ENCODE data around the gene TMA7B. TPM values are rescaled to one million over a fixed set of nuclear protein-coding genes. Genes with fewer than 3 reads are reported as not detected.
"Not testable (repeated sequence)": the region's sequence is repeated elsewhere in the genome, so short reads cannot be mapped to it uniquely, and the experiment has no call there.

TMA7B gene
- total RNA-seq, 1 donor from 2014 or later = not detected

GRCh38 chr22:39951603-39952293 lies 8.4 kb upstream of the TMA7B start:
- DNase-seq (ENCODE audit: low read depth in 2 of 2) = not testable (repeated sequence)

DNA sequence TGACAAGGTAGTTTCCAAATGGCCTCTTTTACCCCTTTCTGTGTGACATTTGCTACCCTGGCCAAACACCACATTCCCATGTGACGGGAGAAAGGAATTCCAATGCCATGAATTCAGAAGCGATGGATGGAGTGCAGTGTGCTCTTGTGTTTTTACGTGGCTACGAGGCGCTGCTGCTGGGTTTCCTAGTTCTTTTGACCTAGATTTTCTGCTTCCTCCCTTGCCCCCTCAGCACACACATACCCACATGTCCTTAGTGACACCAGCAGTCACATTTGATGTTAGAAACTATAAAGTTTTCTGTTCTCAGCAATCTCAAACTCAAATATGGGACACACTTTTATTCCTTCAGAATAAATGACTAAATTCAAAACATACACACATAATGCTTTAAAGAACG lies 7.8 kb upstream of the TMA7B start:
- no peak for DNase-seq (ENCODE audit: low read depth in 2 of 2)

GRCh38 chr22:39953101-39953500 lies 7.1 kb upstream of the TMA7B start:
- no peak for DNase-seq (ENCODE audit: low read depth in 2 of 2)

DNA sequence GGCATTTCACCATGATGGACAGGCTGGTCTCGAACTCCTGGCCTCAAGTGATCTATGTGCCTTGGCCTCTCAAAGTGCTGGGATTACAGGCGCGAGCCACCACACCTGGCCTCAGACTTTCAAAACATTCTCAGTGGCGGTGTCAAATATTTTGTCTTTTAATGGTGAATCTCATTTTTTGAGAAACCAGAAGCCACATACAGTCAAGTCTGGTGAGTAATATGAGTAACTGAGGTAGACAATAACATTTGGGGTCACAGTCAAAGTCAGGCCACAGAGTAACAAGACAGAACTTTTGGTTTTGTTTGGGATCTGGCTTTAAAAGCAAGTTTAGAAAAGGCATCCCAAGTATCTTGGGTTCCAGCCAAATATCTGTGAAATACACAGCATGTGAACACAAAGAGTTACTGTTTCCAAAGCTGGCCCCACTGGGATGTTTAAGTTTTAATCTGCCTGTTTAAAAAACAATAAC lies 5.6 kb upstream of the TMA7B start:
- peak; percentile 46 to 62 for DNase-seq (ENCODE audit: low read depth in 2 of 2)

DNA sequence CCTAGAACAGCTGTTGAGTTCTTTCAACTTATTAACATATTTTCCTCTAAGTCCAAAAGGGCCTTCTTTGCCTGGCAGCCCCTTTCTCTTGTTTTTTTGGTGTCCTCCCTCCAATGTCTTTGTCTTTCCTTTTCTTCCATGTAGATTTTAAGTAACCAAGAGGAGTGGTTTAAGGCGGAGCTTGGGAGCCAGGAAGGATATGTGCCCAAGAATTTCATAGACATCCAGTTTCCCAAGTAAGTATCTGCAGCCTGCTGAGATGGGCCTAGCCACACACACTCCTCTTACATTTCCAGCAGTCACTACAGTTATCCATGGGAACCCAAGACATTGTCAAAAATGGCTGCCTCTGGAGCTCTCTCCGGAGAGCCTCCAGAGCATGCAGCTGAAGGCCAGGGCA lies 4.5 kb upstream of the TMA7B start:
- no peak for DNase-seq (ENCODE audit: low read depth in 2 of 2)

DNA sequence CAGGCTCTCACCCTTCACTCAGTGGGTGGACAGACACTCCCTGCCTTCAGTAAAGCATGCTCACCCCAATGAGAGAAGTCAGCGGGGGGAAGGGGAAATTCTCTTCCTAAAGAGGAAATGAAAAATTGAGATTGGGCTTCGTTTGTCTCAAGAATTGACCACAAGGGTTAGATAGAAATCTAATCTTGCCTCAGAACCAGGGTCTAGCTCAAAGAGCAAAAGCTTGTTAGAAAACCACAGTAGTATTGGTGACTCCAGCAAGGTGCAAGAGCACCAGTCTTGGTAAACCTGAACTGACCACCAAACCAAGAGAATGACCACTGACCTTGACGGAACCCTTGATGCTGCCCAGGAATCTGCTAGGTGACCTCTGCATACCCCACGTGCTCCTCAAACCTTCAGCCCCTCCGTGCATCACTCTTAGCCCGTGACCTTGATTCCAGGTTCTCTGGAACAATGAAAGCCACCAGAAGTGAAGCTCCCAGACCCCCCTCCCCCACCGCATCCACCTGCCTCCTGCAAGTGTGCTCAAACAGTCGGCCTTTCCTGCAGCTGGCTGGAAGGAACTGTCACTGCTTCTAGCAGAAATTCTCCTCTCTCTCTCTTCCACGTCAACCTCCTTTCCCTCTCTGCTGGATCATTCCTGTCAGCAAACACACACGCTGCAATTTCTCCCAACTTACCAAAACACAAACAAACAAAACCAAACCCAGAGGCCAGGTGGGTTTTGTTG lies 3.1 kb upstream of the TMA7B start:
- no peak for DNase-seq (ENCODE audit: low read depth in 2 of 2)

- DNase-seq (ENCODE audit: low read depth in 2 of 2) = no peak
These were observed 2.0 kb upstream of the TMA7B start for GRCh38 chr22:39958009-39958711.

- no peak for DNase-seq (ENCODE audit: low read depth in 2 of 2)
These were observed 1.1 kb upstream of the TMA7B start for GRCh38 chr22:39958949-39959639.

DNA sequence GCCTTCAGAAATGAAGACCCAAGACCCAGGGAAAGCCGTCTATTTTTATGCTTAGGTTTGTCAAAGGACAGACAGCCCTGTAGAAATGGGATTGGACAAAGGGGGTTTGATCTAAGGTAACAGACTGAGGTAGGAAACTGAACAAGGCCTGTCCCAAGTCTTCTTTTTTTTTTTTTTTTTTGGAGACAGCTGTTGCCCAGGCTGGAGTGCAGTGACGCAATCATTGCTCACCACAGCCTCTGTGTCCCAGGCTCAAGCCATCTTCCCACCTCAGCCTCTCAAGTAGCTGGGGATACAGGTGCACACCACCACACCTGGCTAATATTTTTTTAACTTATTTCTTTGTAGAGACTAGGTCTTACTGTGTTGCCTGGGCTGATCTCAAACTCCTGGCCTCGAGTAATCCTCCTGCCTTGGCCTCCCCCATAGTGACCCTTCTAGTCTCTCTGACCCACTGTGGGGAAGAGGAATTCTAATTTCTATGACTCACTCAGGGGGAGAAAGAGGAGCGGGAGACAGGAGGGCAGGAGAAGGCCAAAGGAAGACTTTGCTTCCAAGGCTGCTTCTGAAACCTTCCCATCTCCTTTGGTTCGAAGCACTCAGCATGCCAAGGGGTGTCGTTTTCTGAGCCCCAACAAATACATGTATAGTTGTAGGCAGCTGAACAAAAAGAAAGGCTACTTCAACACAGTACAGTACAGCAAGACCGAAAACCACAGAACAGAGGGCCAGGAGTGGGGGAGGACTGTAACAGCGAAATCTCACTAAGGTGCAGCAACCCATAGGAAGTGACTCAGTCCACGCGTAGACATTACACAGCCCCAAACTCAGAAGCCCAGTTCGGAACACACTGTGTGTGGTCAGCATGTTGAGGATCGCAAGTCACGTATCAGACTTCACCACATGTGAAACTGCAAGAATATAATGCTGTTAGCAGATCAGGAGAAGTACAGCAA lies 872 bp downstream of the TMA7B start:
- DNase-seq (ENCODE audit: low read depth in 2 of 2) = peak; percentile 27 to 77

- no peak for DNase-seq (ENCODE audit: low read depth in 2 of 2)
These were observed 1.9 kb downstream of the TMA7B start for GRCh38 chr22:39962071-39962470.

DNA sequence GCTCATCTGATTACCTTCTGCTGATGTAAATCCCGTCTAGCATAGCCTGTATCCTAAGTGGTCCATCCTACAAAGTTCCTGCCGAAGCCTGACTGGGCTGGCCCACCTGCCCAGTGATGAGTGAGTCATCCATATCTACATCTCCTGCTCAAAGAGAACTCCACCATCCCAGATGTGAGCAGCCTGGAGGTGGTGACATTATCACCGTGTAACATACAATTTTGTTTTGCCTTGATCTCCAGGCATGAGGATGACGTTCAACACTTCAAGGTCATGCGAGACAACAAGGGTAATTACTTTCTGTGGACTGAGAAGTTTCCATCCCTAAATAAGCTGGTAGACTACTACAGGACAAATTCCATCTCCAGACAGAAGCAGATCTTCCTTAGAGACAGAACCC lies 5.6 kb downstream of the TMA7B start:
- no peak for DNase-seq (ENCODE audit: low read depth in 2 of 2)

DNA sequence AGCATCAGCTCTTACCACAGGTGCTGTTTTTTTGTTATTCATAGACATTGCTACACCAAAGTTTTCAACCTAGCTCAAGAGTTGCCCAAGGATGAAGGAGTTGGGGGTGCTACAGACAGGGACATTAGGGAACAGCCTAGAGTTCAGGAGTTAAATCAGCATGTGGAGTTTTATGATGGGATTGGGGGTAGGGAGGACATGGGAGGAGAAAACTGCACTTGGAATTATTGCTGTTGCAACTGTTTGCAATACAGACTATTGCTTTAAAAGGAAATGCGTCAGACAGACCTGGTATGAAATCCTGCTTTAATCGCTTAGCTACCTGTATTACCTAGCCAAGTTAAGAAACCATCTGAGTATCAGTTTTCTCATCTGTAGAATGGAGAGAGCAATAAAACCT lies 6.3 kb downstream of the TMA7B start:
- DNase-seq (ENCODE audit: low read depth in 2 of 2) = no peak

GRCh38 chr22:39967103-39967829 lies 7.1 kb downstream of the TMA7B start:
- peak in 1 of 2 donors; percentile 71 for DNase-seq (ENCODE audit: low read depth in 2 of 2)

DNA sequence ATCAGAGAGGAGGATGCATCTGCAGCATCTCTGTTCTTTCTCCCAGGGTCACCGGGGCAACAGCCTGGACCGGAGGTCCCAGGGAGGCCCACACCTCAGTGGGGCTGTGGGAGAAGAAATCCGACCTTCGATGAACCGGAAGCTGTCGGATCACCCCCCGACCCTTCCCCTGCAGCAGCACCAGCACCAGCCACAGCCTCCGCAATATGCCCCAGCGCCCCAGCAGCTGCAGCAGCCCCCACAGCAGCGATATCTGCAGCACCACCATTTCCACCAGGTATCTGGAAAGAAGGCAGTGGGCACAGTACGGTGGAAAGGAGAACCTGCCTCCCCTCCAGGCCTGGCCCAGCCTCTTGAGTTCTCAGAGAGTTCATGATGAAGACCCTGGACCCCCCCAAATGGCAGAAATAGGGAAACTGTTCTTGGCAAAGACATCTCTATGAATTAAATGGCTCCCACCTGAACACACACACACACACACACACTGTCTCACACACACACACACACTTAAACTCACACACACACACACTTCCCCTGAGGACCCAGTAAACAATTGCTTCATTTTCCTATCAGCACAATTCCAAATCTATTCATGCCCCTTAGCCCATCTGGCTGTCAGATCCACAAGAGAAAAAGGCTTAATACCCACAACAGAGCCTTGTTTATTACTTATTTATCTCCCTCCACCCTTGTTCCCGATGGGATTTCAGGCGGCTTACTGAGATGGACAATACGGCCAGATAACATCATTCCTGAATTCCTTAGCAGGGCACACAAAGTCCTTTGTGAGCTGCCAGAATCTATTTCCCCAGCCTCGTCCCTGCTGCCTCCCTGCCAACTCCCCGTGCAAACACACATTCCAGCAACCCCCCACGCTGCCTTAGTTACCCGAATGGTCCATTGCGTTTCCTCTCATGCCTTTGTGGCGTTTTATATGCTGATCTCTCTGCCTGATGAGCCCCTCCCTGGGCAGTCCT lies 8.1 kb downstream of the TMA7B start:
- DNase-seq (ENCODE audit: low read depth in 2 of 2) = peak; percentile 24 to 44

DNA sequence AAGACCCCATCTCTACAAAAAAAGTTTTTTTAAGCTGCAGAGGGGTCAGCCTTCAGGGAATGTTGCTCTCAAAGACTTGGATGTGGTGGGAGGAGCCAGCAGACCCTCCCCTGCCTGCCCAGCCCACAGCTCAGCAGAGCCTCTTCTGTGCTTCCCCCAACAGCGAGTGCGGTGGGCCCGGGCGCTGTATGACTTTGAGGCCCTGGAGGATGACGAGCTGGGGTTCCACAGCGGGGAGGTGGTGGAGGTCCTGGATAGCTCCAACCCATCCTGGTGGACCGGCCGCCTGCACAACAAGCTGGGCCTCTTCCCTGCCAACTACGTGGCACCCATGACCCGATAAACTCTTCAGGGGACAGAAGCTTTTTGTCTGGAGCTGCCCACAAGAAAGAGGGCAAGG lies 10.5 kb downstream of the TMA7B start:
- no peak for DNase-seq (ENCODE audit: low read depth in 2 of 2)

DNA sequence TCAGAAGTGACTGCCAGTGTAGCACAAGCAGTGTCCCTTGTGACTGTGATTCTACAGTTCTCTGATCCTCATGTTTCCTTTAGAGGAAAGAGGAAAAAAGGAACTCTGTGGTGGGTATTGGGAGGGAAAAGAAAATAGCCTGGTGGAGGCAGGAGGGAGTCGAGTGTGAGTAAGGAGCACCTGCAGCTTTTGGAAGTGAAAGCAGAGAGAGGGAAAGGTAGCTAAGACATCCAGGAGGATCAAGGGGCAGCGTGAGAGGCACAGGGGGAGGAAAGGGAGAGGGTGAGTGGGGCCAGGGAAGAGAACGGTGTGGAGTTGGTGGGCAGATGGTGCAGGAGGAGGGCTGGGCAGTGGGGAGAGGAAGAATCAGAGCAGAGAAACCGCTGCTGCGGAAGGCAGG lies 12.4 kb downstream of the TMA7B start:
- no peak for DNase-seq (ENCODE audit: low read depth in 2 of 2)

- no peak for DNase-seq (ENCODE audit: low read depth in 2 of 2)
These were observed 13.5 kb downstream of the TMA7B start for GRCh38 chr22:39973656-39974055.

- no peak for DNase-seq (ENCODE audit: low read depth in 2 of 2)
These were observed 13.9 kb downstream of the TMA7B start for GRCh38 chr22:39974065-39974464.

DNA sequence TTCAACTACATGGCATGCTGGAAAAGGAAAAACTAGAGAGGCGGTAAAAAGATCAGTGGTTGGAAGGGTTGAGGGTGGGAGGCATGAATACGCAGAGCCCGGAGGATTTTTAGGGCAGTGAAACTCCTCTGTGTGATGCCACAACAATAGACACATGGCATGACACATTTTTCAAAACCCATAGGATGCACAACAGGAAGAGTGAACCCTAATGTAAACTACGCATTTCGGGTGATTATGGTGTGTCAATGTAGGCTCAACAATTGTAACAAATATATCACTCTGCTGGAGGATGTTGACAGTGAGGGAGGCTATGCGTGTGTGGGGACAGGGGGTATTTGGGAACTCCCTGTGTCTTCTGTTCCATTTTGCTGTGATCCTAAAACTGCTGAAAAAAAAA lies 18.9 kb downstream of the TMA7B start:
- DNase-seq (ENCODE audit: low read depth in 2 of 2) = no peak
